ENCODE data around the gene RPS28.
"Not testable (repeated sequence)": the region's sequence is repeated elsewhere in the genome, so short reads cannot be mapped to it uniquely, and the experiment has no call there.

DNA sequence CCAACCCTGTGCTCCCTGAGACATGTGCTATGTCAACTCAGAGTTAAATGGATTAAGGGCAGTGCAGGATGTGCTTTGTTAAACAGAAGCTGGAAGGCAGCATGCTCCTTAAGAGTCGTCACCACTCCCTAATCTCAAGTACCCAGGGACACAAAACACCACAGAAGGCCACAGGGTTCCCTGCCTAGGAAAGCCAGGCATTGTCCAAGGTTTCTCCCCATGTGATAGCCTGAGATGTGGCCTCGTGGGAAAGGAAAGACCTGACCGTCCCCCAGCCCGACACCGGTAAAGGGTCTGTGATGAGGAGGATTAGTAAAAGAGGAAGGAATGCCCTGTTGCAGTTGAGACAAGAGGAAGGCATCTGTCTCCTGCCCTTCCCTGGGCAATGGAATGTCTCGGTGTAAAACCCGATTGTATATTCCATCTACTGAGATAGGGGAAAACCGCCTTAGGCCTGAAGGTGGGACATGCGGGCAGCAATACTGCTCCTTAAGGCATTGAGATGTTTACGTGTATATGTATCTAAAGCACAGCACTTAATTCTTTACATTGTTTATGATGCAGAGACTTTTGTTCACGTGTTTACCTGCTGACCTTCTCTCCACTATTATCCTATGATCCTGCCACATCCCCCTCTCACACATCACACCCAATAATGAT is 6.2 kb upstream of the RPS28 start:
- TF ChIP-seq, protein P1, sequence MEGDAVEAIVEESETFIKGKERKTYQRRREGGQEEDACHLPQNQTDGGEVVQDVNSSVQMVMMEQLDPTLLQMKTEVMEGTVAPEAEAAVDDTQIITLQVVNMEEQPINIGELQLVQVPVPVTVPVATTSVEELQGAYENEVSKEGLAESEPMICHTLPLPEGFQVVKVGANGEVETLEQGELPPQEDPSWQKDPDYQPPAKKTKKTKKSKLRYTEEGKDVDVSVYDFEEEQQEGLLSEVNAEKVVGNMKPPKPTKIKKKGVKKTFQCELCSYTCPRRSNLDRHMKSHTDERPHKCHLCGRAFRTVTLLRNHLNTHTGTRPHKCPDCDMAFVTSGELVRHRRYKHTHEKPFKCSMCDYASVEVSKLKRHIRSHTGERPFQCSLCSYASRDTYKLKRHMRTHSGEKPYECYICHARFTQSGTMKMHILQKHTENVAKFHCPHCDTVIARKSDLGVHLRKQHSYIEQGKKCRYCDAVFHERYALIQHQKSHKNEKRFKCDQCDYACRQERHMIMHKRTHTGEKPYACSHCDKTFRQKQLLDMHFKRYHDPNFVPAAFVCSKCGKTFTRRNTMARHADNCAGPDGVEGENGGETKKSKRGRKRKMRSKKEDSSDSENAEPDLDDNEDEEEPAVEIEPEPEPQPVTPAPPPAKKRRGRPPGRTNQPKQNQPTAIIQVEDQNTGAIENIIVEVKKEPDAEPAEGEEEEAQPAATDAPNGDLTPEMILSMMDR (IDR thresholded peaks at IDR 0.05 in 4 of 5, conservative IDR thresholded peaks at IDR 0.05 in 1 of 5) = not testable (repeated sequence)
- TF ChIP-seq POLR2A (IDR thresholded peaks at IDR 0.05) = not testable (repeated sequence)
